WTC11 (cell line): ENCODE data around the gene ABCB4. TPM values are rescaled to one million over a fixed set of nuclear protein-coding genes. Genes with fewer than 3 reads are reported as not detected.

Source experiments
- ATAC-seq: fragments of 200-7000 bp; cut with Tn5 transposase; 2 replicates; pipeline ENCODE4 v1.10.0; 2021; ENCODE audit warnings: mild to moderate bottlenecking, moderate library complexity
- CTCF ChIA-PET: fragments of 300-600 bp; sonication (Branson Sonifier 250); formaldehyde crosslinking; loops from one replicate; lab custom pipeline; 2021; ENCODE audit warnings: antibody characterized with exemption; lab: Charles Lee
- POLR2A ChIA-PET: fragments of 350-600 bp; sonication (Branson Sonifier 250); formaldehyde crosslinking; loops from one replicate; lab custom pipeline; 2021; ENCODE audit warnings: antibody characterized with exemption; lab: Charles Lee
- DNase-seq: peaks from one replicate; pipeline ENCODE4 v3.0.0; 2021; ENCODE audit warnings: low spot score
- H3K27ac Mint-ChIP-seq: 2 replicates; pipeline ENCODE4 v1.8.0; 2021; ENCODE audit warnings: mixed read lengths
- H3K27me3 Mint-ChIP-seq: 2 replicates; pipeline ENCODE4 v1.8.0; 2021; ENCODE audit warnings: low read depth, mild to moderate bottlenecking, moderate library complexity, mixed read lengths
- H3K36me3 Mint-ChIP-seq: 2 replicates; pipeline ENCODE4 v1.8.0; 2021; ENCODE audit warnings: mixed read lengths
- H3K4me1 Mint-ChIP-seq: 2 replicates; pipeline ENCODE4 v1.8.0; 2022; ENCODE audit warnings: mixed read lengths
- H3K4me3 Mint-ChIP-seq: 2 replicates; pipeline ENCODE4 v1.8.0; 2021; ENCODE audit warnings: mild to moderate bottlenecking, moderate library complexity, mixed read lengths
- H3K9me3 Mint-ChIP-seq: 2 replicates; pipeline ENCODE4 v1.8.0; 2021; ENCODE audit warnings: mixed read lengths
- CREB1 ChIP-seq: sonication (generic); formaldehyde crosslinking; IDR thresholded peaks from 2 replicates; pipeline ENCODE4 v1.8.0; 2023; ENCODE audit warnings: mild to moderate bottlenecking, missing genetic modification reagents
- GTF2I ChIP-seq: fragments of 250-450 bp; sonication (Bioruptor Pico); conservative IDR thresholded peaks from 2 replicates; pipeline ENCODE4 v1.4.0; 2021; ENCODE audit warnings: mild to moderate bottlenecking
- IRF1 ChIP-seq: sonication (generic); formaldehyde crosslinking; IDR thresholded peaks from 2 replicates; pipeline ENCODE4 v1.8.0; 2023; ENCODE audit warnings: missing genetic modification reagents
- NFATC4 ChIP-seq: fragments of 250-450 bp; sonication (Bioruptor Pico); IDR thresholded peaks from 2 replicates; pipeline ENCODE4 v1.9.0; 2021; ENCODE audit warnings: mild to moderate bottlenecking
- SMAD4 ChIP-seq: sonication (generic); formaldehyde crosslinking; IDR thresholded peaks from 2 replicates; pipeline ENCODE4 v1.8.0; 2022; ENCODE audit warnings: mild to moderate bottlenecking, missing genetic modification reagents
- ZNF263 ChIP-seq: sonication (generic); formaldehyde crosslinking; IDR thresholded peaks from 2 replicates; pipeline ENCODE4 v1.8.1; 2022; ENCODE audit warnings: low read depth, mild to moderate bottlenecking, moderate library complexity, missing genetic modification reagents
- ZNF281 ChIP-seq: sonication (generic); formaldehyde crosslinking; IDR thresholded peaks from 2 replicates; pipeline ENCODE4 v1.8.0; 2023; ENCODE audit warnings: mild to moderate bottlenecking, missing genetic modification reagents
- total RNA-seq: library from RNA; stranded (reverse); gene quantifications from 3 replicates; pipeline ENCODE4 v1.2.3, GENCODE V29; 2021
- TF ChIP-seq, protein P1 (sequence below): sonication (generic); formaldehyde crosslinking; IDR thresholded peaks from 2 replicates; pipeline ENCODE4 v1.8.1; 2023; ENCODE audit warnings: mild to moderate bottlenecking, missing genetic modification reagents, borderline replicate concordance
- TF ChIP-seq, protein P2 (sequence below): fragments of 200-600 bp; IDR thresholded peaks from 2 replicates; pipeline ENCODE4 v1.8.0; 2022; ENCODE audit warnings: antibody characterized with exemption
- TF ChIP-seq, protein P3 (sequence below): sonication (generic); formaldehyde crosslinking; IDR thresholded peaks from 2 replicates; pipeline ENCODE4 v1.8.1; 2022; ENCODE audit warnings: missing genetic modification reagents, borderline replicate concordance

ABCB4 gene
- total RNA-seq, 1 experiment from 2014 or later = 1.2 TPM

DNA sequence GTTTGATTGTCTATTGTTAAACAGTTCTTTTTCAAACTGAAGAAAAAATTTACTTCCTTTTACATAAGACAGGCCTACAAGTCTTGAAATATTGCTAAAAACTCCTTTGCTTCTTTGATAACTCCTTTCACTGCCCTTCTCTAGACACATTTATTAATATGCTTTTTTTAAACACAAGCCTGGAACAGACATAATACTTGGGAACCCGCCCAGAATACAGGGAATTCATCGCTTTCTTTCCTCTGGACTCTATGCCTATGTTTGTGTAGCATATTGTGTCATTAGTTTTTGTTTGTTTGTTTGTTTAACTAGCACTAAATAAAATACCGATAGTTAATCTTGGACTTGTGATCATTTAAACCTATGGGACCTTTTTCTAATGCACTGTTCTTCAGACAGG is 42.4 kb upstream of the ABCB4 start (continued):
- TF ChIP-seq, protein P1, sequence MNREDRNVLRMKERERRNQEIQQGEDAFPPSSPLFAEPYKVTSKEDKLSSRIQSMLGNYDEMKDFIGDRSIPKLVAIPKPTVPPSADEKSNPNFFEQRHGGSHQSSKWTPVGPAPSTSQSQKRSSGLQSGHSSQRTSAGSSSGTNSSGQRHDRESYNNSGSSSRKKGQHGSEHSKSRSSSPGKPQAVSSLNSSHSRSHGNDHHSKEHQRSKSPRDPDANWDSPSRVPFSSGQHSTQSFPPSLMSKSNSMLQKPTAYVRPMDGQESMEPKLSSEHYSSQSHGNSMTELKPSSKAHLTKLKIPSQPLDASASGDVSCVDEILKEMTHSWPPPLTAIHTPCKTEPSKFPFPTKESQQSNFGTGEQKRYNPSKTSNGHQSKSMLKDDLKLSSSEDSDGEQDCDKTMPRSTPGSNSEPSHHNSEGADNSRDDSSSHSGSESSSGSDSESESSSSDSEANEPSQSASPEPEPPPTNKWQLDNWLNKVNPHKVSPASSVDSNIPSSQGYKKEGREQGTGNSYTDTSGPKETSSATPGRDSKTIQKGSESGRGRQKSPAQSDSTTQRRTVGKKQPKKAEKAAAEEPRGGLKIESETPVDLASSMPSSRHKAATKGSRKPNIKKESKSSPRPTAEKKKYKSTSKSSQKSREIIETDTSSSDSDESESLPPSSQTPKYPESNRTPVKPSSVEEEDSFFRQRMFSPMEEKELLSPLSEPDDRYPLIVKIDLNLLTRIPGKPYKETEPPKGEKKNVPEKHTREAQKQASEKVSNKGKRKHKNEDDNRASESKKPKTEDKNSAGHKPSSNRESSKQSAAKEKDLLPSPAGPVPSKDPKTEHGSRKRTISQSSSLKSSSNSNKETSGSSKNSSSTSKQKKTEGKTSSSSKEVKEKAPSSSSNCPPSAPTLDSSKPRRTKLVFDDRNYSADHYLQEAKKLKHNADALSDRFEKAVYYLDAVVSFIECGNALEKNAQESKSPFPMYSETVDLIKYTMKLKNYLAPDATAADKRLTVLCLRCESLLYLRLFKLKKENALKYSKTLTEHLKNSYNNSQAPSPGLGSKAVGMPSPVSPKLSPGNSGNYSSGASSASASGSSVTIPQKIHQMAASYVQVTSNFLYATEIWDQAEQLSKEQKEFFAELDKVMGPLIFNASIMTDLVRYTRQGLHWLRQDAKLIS (CRISPR knock-in tag) = no peak
- TF ChIP-seq, protein P2, sequence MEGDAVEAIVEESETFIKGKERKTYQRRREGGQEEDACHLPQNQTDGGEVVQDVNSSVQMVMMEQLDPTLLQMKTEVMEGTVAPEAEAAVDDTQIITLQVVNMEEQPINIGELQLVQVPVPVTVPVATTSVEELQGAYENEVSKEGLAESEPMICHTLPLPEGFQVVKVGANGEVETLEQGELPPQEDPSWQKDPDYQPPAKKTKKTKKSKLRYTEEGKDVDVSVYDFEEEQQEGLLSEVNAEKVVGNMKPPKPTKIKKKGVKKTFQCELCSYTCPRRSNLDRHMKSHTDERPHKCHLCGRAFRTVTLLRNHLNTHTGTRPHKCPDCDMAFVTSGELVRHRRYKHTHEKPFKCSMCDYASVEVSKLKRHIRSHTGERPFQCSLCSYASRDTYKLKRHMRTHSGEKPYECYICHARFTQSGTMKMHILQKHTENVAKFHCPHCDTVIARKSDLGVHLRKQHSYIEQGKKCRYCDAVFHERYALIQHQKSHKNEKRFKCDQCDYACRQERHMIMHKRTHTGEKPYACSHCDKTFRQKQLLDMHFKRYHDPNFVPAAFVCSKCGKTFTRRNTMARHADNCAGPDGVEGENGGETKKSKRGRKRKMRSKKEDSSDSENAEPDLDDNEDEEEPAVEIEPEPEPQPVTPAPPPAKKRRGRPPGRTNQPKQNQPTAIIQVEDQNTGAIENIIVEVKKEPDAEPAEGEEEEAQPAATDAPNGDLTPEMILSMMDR = no peak
- no peak for TF ChIP-seq IRF1 (CRISPR knock-in tag)

DNA sequence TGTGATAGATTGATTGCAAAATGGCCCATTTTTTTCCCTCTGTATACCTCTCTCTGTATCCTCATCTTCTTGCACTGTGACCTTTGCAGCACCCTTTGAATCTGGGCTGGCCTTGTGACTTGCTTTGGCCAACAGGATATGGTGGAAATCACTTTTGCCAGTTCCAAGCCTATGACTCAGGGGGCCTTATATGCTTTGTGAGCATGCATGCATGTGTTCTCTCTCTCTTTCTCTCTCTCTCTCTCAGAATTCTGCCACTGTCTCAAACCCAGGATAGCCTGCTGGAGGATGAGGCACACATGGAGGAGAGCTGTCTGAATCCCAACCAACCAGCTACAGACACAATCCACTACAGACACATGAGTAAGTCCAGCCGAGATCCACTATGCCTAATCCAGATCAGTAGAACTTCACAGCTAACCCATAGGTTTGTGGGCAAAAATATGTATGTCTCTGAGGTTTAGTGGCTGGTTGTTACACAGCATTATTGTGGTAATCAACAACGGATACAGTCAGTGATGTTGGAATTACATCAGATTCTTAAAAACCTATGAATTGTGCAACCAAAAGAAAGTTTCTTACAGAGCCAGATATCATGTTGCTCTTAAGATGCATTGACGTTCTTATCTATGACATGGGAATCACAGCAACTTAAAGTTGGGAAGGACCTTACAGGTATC is 41.8 kb upstream of the ABCB4 start:
- H3K27ac Mint-ChIP-seq = no peak overlapping the region
- ATAC-seq (no peak), DNase-seq (no peak)
- peaks cover 10% of the 10 kb centered on the region; the same call in 1 of the 2 replicates for H3K9me3 Mint-ChIP-seq
- H3K36me3 Mint-ChIP-seq = no peaks in the 10 kb centered on the region
- TF ChIP-seq, protein P3, sequence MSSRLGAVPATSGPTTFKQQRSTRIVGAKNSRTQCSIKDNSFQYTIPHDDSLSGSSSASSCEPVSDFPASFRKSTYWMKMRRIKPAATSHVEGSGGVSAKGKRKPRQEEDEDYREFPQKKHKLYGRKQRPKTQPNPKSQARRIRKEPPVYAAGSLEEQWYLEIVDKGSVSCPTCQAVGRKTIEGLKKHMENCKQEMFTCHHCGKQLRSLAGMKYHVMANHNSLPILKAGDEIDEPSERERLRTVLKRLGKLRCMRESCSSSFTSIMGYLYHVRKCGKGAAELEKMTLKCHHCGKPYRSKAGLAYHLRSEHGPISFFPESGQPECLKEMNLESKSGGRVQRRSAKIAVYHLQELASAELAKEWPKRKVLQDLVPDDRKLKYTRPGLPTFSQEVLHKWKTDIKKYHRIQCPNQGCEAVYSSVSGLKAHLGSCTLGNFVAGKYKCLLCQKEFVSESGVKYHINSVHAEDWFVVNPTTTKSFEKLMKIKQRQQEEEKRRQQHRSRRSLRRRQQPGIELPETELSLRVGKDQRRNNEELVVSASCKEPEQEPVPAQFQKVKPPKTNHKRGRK (CRISPR knock-in tag) = no peak
- TF ChIP-seq GTF2I (CRISPR knock-in tag) (no peak), NFATC4 (CRISPR knock-in tag) (no peak), CREB1 (CRISPR knock-in tag) (no peak), SMAD4 (CRISPR knock-in tag) (no peak)
- H3K4me1 Mint-ChIP-seq = peaks cover 12% of the 10 kb centered on the region
- ChIA-PET CTCF (no interaction called here), POLR2A (no interaction called here)
- no peaks in the 10 kb centered on the region for H3K27me3 Mint-ChIP-seq
- H3K4me3 Mint-ChIP-seq = no peak overlapping the region

GRCh38 chr7:87513735-87514335 is 38.4 kb upstream of the ABCB4 start:
- ChIA-PET CTCF (interaction anchor here (0.5 kb wide), 1 partner anchor 259 kb away, joined by 3 read pairs; no protein-coding TSS in a partner anchor), POLR2A (no interaction called here)
- Mint-ChIP-seq H3K36me3 (no peaks in the 10 kb centered on the region), H3K4me1 (peaks cover 25% of the 10 kb centered on the region), H3K27ac (no peak overlapping the region), H3K27me3 (no peaks in the 10 kb centered on the region), H3K9me3 (no peaks in the 10 kb centered on the region), H3K4me3 (no peak overlapping the region)
- ATAC-seq (no peak), DNase-seq (no peak)
- no peak for TF ChIP-seq ZNF263 (CRISPR knock-in tag)
- TF ChIP-seq, all 79 proteins: peak for 0

GRCh38 chr7:87512906-87513305 is 37.4 kb upstream of the ABCB4 start:
- DNase-seq (no peak), ATAC-seq (no peak)
- Mint-ChIP-seq H3K4me1 (peaks cover 25% of the 10 kb centered on the region), H3K4me3 (no peak overlapping the region), H3K9me3 (no peaks in the 10 kb centered on the region), H3K27ac (no peak overlapping the region), H3K36me3 (no peaks in the 10 kb centered on the region), H3K27me3 (no peaks in the 10 kb centered on the region)
- ChIA-PET CTCF (no interaction called here), POLR2A (no interaction called here)
- TF ChIP-seq ZNF281 (CRISPR knock-in tag) = no peak
